GM21737 (cell line): Measurements from ENCODE around the gene ST6GALNAC5.
"Not testable (repeated sequence)": the region's sequence is repeated elsewhere in the genome, so short reads cannot be mapped to it uniquely, and the experiment has no call there.

Source experiments
- ATAC-seq: cut with Tn5 transposase; IDR thresholded peaks from one replicate; pipeline ENCODE4 v1.9.1; 2021; ENCODE audit warnings: mild to moderate bottlenecking, moderate library complexity; ENCODE audit not compliant: unreplicated experiment

Gene ST6GALNAC5

GRCh38 chr1:76867342-76868130 is at the start of gene ST6GALNAC5:
Gene ST6GALNAC5 (plus strand): TSS chr1:76867480.
- no peak for ATAC-seq

- ATAC-seq = no peak
Measured at GRCh38 chr1:76820028-76820427, 47.3 kb upstream of the ST6GALNAC5 start.

DNA sequence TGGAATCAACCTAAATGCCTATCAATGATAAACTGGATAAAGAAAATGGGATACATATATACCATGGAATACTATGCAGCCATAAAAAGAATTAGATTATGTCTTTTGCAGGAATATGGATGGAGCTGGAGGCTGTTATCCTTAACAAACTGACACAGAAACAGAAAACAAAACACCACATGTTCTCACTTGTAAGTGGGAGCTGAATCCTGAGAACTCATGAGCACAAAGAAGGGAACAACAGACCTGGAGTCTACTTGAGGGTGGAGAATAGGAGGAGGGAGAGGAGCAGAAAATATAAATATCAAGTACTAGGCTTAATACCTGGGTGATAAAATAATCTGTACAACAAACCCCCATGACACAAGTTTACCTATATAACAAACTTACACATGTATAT is 44.3 kb upstream of the ST6GALNAC5 start:
- ATAC-seq = not testable (repeated sequence)

DNA sequence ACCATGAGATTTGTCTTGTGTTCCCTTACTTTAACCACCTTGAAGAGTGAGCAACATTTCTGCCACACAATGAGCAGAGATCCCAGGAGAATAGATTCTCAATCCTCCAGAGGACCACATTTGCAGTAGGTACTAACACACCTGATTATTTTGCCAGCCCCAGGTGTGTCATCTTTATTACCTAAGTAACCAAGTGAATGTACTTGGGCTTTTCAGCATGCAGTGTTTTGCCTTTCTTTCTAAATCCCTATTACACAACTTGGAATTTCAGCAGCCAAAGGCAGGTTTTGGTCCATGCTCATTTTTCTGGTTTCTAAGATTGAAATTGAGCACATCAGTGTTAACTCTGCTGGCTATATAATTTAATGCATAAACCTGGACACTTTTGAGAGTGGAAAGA is 43.2 kb upstream of the ST6GALNAC5 start:
- ATAC-seq = no peak

- no peak for ATAC-seq
Measured at GRCh38 chr1:76826072-76826845, 41.0 kb upstream of the ST6GALNAC5 start.

- no peak for ATAC-seq
Measured at GRCh38 chr1:76827066-76827465, 40.2 kb upstream of the ST6GALNAC5 start.

DNA sequence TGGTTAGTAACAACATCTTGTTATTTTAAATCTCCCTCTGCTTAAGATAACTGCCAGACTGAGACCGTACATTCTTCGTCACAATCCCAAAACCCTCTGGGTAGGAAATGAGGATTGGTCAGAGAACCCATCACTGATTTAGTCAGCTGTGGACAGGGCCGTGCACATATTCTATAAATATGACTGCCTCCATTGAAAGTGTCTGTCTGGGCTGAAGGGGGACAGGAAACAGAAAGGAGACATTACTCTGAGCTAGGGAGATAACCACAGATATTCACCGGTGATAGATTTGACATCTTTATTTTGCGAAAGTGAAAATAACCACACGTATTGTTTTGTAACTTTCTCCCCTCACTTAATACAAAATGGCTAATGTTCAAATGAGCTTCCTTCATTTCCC is 36.9 kb upstream of the ST6GALNAC5 start:
- ATAC-seq = peak; percentile 82

DNA sequence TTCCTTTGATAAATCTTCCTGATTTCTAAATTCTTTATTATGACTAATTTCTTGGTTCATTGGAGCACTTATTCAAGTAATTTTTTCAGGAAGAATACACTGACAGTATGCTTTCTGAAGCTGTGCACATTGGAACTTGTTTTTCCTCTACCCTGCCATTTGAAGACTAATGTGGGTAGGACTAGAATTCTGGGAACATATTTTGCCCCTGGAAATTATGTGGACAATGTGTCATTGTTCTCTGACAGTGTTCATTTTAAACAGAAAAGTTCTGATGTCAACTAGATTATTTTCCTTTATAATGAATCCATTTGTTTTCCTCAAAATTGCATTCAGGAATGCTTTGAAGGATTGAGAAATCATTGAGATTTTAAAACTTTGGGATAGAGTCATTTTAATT is 34.8 kb upstream of the ST6GALNAC5 start:
- no peak for ATAC-seq

GRCh38 chr1:76833151-76833550 is 34.1 kb upstream of the ST6GALNAC5 start:
- no peak for ATAC-seq

GRCh38 chr1:76833856-76834255 is 33.4 kb upstream of the ST6GALNAC5 start:
- ATAC-seq = no peak

DNA sequence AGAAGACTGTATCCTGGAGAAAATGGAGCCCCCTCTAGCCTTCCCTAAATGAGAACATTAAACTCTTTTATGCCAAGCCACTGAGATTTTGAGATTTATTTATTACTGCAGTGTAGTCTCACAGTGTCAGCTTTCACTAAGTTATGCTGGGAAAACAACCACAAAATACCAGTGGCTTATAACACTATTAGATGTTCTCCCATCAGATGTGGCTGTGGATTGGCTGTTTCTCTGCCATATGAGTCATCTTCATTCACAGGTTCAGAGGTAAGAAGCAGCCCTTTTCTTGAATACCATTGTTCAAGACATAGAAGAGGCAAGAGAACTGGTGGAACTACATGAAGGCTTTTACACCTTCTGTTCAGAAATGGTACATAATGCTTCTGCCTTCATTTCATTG is 32.1 kb upstream of the ST6GALNAC5 start:
- ATAC-seq = no peak

- ATAC-seq = no peak
Measured at GRCh38 chr1:76840278-76840677, 27.0 kb upstream of the ST6GALNAC5 start.

DNA sequence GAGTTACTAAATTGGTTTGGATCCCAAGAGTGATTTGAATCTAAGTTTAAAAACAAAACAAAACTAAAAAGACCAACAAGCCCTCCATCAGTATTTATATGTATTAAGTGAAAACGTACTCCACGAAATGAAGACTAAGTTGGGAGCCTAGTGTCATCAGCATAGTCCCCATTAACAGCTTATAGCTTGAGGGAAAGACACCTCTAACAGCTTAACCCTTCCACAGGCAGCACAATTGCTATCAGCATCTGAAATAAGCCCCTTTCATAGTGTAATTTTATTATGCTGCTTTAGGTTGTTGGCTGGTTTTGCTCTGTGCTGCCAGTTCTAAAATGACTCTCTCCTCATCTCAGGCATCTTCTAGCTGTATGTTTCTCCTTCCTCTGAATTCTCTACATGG is 25.8 kb upstream of the ST6GALNAC5 start:
- ATAC-seq = no peak

DNA sequence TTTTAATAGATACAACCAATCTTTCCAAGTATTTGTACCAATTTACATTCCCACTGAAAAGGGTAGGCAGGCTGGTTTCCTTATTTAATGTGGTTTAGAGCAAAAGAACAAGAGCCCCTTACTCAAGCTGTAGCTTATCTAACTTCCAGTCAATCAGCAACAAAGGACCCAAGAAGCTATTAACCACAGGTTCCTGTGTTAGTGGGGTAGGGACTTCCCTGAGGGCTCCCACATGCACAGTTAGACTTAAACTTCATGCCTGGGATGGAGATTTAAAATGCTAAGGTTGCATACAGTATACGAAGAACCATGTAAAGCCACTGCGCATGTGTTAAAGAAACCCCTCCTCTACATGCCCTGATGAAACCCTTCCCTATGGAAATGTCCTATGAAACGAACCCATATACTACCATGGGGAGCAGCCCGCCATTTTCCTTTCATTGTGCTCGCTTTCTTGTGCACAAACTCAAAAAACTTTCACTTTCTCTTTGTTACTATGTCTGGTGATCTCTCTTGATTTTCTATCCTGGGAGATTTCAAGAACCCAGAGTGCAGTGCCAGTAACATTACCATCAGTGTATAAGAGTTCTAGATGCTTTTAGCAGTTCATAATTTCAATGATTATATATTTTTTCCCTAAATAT is 23.3 kb upstream of the ST6GALNAC5 start:
- ATAC-seq = no peak

GRCh38 chr1:76854255-76854654 is 13.0 kb upstream of the ST6GALNAC5 start:
- no peak for ATAC-seq

- ATAC-seq = no peak
Measured at GRCh38 chr1:76856104-76856503, 11.2 kb upstream of the ST6GALNAC5 start.

DNA sequence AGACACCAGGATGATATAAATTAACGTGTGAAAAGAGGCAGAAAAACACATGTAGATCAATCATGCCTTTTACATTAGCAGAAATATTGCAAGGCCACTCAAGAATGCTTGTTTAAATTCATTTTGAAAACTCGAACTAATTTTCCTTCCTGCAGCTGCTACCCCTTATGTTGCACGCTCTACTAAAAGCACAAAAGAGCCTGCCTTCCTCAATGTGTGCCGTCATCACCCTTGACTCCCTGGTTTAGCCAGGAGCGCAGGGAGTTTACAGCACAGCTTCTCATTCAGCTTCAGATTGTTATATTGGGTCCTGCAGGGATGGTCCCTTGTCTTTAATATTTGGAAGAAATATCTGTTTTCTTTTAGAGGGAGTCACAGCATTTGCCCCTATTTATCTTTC is 10.1 kb upstream of the ST6GALNAC5 start:
- no peak for ATAC-seq

GRCh38 chr1:76857973-76858372 is 9.3 kb upstream of the ST6GALNAC5 start:
- no peak for ATAC-seq

DNA sequence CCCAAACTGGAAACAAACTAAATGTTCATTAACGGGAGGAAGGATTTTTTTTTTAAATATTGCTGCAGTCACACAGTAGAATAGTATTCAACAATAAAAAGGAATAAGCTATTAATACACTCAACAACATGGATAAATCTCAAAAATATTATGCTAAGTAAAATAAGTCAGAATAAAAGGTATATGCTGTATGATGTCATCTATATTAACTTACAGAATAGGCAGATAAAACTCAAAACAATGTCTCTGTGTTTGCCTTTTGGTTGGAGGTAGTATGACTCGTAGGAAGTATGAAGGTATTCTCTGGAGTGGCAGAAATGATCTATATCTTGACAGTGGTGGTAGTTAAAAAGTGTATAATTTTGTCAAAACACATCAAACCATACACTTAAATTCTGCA is 6.1 kb upstream of the ST6GALNAC5 start:
- no peak for ATAC-seq

- ATAC-seq = no peak
Measured at GRCh38 chr1:76862447-76862846, 4.8 kb upstream of the ST6GALNAC5 start.

GRCh38 chr1:76864383-76864782 is 2.9 kb upstream of the ST6GALNAC5 start:
- ATAC-seq = no peak
